Peyer's patch (tissue), 4 donors: ENCODE data around the gene TAF1L. TPM values are rescaled to one million over a fixed set of nuclear protein-coding genes. Genes with fewer than 3 reads are reported as not detected.

Experiments
- DNase-seq, 3 donors: peaks; one replicate each; pipeline ENCODE4 v3.0.0-alpha.2; 2017 to 2019
- H3K27ac ChIP-seq, 4 donors: fragments of 200-600 bp; sonication (generic); one replicate each; pipeline ENCODE4 v1.5.1; 2016 to 2019
- H3K27me3 ChIP-seq, 2 donors: fragments of 200-600 bp; sonication (generic); one replicate each; pipeline ENCODE4 v1.5.1; 2019
- H3K36me3 ChIP-seq, 3 donors: fragments of 200-600 bp; sonication (generic); one replicate each; pipeline ENCODE4 v1.5.1; 2016 to 2019
- H3K4me1 ChIP-seq, 4 donors: fragments of 200-600 bp; sonication (generic); one replicate each; pipeline ENCODE4 v1.5.1; 2016 to 2019
- H3K4me3 ChIP-seq, 4 donors: fragments of 200-600 bp; sonication (generic); 1 replicate in 3 of 4; 2 replicates in 1 of 4; pipeline ENCODE4 v1.5.1; 2016 to 2019; ENCODE audit warnings: mild to moderate bottlenecking in 1 of 4
- H3K9me3 ChIP-seq, 4 donors: fragments of 200-600 bp; sonication (generic); one replicate each; pipeline ENCODE4 v1.5.1; 2016 to 2019; ENCODE audit warnings: mild to moderate bottlenecking in 1 of 4
- POLR2A ChIP-seq, 2 donors: fragments of 450-650 bp; IDR thresholded peaks; one replicate each; pipeline ENCODE4 v1.5.1; 2017; ENCODE audit warnings: antibody characterized with exemption in 2 of 2, mild to moderate bottlenecking in 2 of 2, moderate library complexity in 2 of 2
- total RNA-seq, 4 donors: library from RNA; depleted of rRNA; stranded (reverse); fragments of >200 nt; gene quantifications; one replicate each; pipeline ENCODE4 v1.1.0, GENCODE V29; 2016
- TF ChIP-seq, protein P1 (sequence below), 6 experiments: fragments of 450-650 bp in 4 of 6; fragments of 200-600 bp in 2 of 6; sonication (generic) in 1 of 6; IDR thresholded peaks; one replicate each; pipeline ENCODE4 v1.5.1; 2017 to 2019; ENCODE audit warnings: antibody characterized with exemption in 6 of 6, mild to moderate bottlenecking in 3 of 6, moderate library complexity in 1 of 6

Gene TAF1L
- total RNA-seq, result under 1 TPM in 1 of 4 donors, not detected in 3; 0.19 TPM

GRCh38 chr9:32635362-32635761 lies at the start of gene TAF1L:
TSS of gene TAF1L (minus strand) at chr9:32635669. CDS start at chr9:32635579, 90 bp downstream.
- no peak within 1 kb of the TSS for H3K27ac ChIP-seq
- TF ChIP-seq, protein P1, sequence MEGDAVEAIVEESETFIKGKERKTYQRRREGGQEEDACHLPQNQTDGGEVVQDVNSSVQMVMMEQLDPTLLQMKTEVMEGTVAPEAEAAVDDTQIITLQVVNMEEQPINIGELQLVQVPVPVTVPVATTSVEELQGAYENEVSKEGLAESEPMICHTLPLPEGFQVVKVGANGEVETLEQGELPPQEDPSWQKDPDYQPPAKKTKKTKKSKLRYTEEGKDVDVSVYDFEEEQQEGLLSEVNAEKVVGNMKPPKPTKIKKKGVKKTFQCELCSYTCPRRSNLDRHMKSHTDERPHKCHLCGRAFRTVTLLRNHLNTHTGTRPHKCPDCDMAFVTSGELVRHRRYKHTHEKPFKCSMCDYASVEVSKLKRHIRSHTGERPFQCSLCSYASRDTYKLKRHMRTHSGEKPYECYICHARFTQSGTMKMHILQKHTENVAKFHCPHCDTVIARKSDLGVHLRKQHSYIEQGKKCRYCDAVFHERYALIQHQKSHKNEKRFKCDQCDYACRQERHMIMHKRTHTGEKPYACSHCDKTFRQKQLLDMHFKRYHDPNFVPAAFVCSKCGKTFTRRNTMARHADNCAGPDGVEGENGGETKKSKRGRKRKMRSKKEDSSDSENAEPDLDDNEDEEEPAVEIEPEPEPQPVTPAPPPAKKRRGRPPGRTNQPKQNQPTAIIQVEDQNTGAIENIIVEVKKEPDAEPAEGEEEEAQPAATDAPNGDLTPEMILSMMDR (IDR thresholded peaks at IDR 0.05), result no peak
- no peak for TF ChIP-seq POLR2A (IDR thresholded peaks at IDR 0.05)
- no peaks in the 10 kb centered on the region for H3K4me1 ChIP-seq
- no peak for DNase-seq
- no peaks in the 10 kb centered on the region for H3K9me3 ChIP-seq
- H3K36me3 ChIP-seq, result no peaks in the 10 kb centered on the region
- H3K4me3 ChIP-seq, result no peak within 1 kb of the TSS
- no peaks in the 10 kb centered on the region for H3K27me3 ChIP-seq

GRCh38 chr9:32681751-32682150 lies 46.3 kb upstream of the TAF1L start:
- Histone ChIP-seq H3K9me3 (peaks cover 0 to 5% (median 0%) of the 10 kb centered on the region in 4 donors), H3K27me3 (no peaks in the 10 kb centered on the region), H3K4me3 (no peak overlapping the region), H3K27ac (no peak overlapping the region), H3K4me1 (no peaks in the 10 kb centered on the region), H3K36me3 (no peaks in the 10 kb centered on the region)
- no peak for DNase-seq
- no peak for TF ChIP-seq POLR2A (IDR thresholded peaks at IDR 0.05)
- TF ChIP-seq, protein P1 (IDR thresholded peaks at IDR 0.05), result no peak

GRCh38 chr9:32677931-32678330 lies 42.5 kb upstream of the TAF1L start:
- Histone ChIP-seq H3K9me3 (no peaks in the 10 kb centered on the region), H3K4me1 (no peaks in the 10 kb centered on the region), H3K27me3 (no peaks in the 10 kb centered on the region), H3K36me3 (no peaks in the 10 kb centered on the region), H3K4me3 (no peak overlapping the region), H3K27ac (no peak overlapping the region)
- TF ChIP-seq, protein P1 (IDR thresholded peaks at IDR 0.05), result no peak
- no peak for TF ChIP-seq POLR2A (IDR thresholded peaks at IDR 0.05)
- DNase-seq, result no peak

DNA sequence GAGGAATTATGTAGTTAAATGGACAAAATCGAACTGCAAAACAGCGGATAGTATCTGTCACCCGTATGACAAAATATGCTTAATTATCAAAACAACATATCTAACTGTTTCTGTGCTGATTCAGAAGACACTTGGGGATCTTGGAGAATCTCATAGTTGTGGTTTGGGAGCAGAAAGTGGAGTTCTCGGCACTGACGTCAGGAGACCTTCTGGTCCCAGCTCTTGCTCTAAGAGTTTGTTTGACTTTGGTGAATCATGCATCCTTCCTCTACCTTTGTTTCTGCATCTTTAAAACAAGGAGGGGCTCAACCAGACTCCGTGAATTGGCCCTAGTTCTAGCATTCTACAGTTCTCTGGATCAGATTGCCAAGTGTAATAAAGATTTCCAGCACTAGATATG lies 37.0 kb upstream of the TAF1L start:
- Histone ChIP-seq H3K9me3 (no peaks in the 10 kb centered on the region), H3K36me3 (no peaks in the 10 kb centered on the region), H3K27ac (no peak overlapping the region), H3K4me1 (no peaks in the 10 kb centered on the region), H3K4me3 (no peak overlapping the region), H3K27me3 (no peaks in the 10 kb centered on the region)
- no peak for TF ChIP-seq POLR2A (IDR thresholded peaks at IDR 0.05)
- TF ChIP-seq, protein P1 (IDR thresholded peaks at IDR 0.05), result no peak
- no peak for DNase-seq

DNA sequence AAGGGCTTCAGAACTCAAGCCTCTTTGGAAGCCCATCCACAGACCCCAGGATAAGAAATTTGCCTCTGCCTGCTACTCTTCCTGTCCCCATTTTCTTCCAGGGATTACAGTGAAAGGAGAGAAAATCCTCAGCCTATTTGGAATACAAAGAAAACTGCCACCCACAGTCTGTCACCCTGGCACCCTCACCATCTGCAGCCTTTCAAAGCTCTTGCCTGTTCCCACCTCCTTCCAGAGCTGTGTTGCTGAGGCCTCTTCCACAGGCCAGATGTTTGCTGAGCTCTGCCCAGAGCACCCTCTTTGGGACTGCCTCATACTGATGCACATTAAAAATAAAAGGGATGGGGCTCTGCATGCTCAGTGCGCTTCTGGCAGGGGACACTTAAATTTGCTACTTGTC lies 35.9 kb upstream of the TAF1L start:
- H3K36me3 ChIP-seq, result no peaks in the 10 kb centered on the region
- DNase-seq, result no peak
- TF ChIP-seq, protein P1 (IDR thresholded peaks at IDR 0.05), result no peak
- TF ChIP-seq POLR2A (IDR thresholded peaks at IDR 0.05), result no peak
- no peak overlapping the region for H3K27ac ChIP-seq
- no peak overlapping the region for H3K4me3 ChIP-seq
- H3K4me1 ChIP-seq, result no peaks in the 10 kb centered on the region
- no peaks in the 10 kb centered on the region for H3K27me3 ChIP-seq
- no peaks in the 10 kb centered on the region for H3K9me3 ChIP-seq

- no peaks in the 10 kb centered on the region for H3K27me3 ChIP-seq
- no peak overlapping the region for H3K27ac ChIP-seq
- H3K4me3 ChIP-seq, result no peak overlapping the region
- TF ChIP-seq, protein P1 (IDR thresholded peaks at IDR 0.05), result no peak
- no peak for TF ChIP-seq POLR2A (IDR thresholded peaks at IDR 0.05)
- DNase-seq, result no peak
- H3K36me3 ChIP-seq, result no peaks in the 10 kb centered on the region
- H3K4me1 ChIP-seq, result no peaks in the 10 kb centered on the region
- no peaks in the 10 kb centered on the region for H3K9me3 ChIP-seq
Measured at GRCh38 chr9:32665101-32665500, 29.6 kb upstream of the TAF1L start.
